GM10847 (cell line): Measurements from ENCODE around the gene PI4K2A.
A peak's percentile ranks its signal among the peaks of the same experiment; 100 is the strongest.

Source experiments
- POLR2A ChIP-seq: IDR thresholded peaks from 2 replicates; pipeline ENCODE4 v1.6.1; 2011; ENCODE audit not compliant: insufficient read length; ENCODE audit errors: extremely low read depth

The PI4K2A gene

GRCh38 chr10:97686301-97686961, 46.0 kb downstream of the PI4K2A start:
- no peak for TF ChIP-seq POLR2A

GRCh38 chr10:97686962-97687784, 46.7 kb downstream of the PI4K2A start, which contains the start of gene AVPI1:
TSS of gene AVPI1 (minus strand) at chr10:97687241. CDS start at chr10:97679905, 7,336 bp downstream.
- peak; percentile 7 for TF ChIP-seq POLR2A

DNA sequence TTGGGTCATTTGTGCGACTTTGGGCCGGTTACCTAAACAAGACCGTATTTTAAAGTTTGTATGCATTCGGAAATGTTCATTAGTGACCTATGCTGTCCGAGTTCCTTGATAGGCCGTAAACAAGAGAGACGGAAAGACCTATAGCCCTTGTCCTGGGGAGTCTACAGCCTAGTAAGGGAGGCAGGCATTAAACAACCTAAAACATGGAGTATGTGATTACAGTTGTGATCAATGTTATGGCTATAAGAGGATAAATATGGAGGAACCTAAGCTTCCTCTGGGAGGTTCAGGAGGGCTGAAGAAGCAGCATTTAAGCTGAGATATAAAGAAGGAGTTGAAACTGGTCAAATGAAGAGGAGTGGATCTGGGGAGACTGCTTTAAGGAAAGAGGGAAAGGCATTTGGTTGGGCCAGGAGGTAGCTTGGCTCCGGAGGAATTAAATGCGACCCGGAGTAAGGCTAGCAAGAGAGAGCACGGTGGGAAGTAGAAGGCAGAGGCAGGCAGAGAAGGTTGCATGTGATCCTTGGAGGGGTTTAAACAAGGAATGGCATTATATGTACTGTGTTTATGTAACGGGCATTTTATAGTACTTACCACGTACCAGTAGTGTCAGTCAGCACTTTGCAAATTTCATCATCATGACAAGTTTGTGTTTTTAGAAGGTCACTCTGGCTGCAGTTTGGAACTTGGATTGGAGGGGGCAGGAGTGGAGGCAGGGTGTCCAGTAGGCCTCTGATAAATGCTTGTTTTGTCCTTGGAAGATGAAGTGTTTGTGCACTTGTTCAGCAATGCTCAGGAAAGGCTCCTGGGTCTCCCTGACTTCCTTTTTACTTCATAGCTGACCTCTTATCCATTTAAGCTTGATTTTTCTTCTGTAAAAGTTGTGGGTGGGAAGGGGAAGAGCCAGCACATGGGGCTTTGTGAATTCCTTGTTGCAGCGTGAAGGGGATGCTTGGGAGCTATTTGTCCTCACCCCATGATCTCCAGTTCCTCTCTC, 47.6 kb downstream of the PI4K2A start:
- TF ChIP-seq POLR2A, result no peak

DNA sequence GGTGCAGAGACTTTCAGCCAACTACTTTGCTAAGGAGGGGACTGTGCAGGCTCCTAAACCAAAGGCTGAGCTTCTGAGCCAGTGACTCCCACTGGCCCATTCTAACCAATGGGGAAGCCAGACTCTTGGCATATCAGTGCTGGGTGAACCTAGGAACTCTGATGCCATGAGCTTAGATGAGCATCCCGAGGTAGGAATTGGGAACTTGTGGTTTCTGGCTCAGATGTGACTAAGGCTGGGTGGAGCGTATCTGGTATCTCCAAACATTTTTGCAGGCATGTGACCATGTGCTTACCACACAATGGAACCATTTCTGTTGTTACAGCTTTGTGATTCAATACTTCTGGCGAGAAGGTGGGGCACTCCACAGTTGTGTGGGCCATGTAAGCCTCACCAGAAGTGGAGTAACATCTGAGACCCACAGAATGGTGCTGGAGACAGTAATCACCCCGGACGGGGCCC, 49.1 kb downstream of the PI4K2A start:
- TF ChIP-seq POLR2A, result no peak

DNA sequence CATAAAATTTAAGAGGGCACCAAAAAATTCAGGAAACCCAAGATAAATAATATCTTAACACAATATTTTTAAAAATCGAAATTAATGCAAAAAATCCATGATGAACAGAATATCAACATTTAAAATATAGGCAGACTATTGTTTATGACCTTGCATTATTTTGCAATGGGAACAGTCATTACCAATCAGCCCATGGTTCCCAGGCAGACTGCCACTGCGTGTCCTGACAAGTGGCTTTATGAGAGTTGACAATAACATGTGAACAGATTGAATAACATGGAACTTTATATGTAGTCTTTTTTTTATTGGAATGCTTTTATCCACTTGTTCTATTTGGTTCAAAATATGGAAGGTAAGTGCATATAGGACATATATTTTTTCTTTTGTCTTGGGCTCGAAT, 49.7 kb downstream of the PI4K2A start:
- no peak for TF ChIP-seq POLR2A

- no peak for TF ChIP-seq POLR2A
These were observed 61.1 kb downstream of the PI4K2A start for GRCh38 chr10:97701438-97702069.

DNA sequence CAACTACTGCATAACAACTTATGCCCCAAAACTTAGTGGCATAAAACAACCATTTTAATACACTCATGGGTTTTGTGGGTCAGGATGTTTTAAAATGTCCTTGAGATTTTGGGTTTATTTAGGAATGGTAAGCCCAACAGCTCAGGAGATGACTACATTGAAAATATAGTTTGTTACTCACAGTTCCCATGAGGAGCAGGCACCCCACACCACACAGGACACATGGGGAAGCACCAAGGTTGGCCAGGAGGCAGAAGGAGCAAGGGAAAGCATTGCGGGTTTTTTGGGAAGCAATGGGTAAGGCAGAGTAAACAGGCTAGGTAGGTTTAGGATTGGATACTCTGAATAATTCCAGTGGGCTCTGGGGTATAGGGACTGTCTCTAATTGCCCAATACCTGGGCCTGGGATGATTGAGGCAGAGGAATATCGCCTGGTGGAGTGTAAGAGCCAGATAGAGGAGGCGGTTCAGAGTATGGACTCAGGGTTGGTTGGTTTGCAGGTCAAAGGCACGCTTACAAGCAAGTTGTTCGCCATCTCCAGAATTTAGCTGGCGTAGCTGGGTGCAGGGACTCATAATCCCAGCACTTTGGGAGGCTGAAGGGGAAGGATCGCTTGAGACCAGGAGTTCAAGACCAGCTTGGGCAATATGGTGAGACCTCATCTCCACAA, 63.1 kb downstream of the PI4K2A start:
- TF ChIP-seq POLR2A, result no peak

- TF ChIP-seq POLR2A, result no peak
These were observed 63.9 kb downstream of the PI4K2A start for GRCh38 chr10:97704341-97704740.

DNA sequence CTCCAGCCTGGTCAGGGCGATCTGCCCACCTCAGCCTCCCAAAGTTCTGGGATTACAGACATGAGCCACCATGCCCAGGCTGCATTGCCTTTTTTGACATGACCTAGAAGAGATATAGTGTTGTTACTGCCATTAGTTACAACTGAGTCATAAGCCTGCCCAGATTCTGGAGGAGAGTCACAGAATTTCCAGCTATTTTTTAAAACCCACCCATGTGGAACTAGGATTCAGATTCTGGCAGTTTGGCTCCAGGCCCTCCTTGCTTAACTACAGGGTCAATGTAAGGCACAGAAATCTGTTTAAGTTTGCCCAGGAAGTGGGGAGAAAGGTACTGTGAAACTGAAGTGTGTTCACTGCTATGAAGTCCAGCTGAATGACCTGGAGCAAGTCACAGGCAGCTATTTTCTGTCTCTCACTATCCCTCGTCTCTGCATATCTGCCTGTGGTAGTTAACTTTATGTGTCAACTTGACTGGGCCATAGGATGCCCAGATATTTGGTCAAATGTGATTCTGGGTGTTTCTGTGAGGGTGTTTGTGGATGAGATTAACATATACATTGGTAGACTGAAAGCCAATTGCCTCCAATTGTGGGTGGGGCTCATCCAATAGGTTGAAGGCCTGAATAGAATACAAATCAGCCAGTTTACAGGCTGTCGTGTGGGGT, 64.7 kb downstream of the PI4K2A start:
- no peak for TF ChIP-seq POLR2A

DNA sequence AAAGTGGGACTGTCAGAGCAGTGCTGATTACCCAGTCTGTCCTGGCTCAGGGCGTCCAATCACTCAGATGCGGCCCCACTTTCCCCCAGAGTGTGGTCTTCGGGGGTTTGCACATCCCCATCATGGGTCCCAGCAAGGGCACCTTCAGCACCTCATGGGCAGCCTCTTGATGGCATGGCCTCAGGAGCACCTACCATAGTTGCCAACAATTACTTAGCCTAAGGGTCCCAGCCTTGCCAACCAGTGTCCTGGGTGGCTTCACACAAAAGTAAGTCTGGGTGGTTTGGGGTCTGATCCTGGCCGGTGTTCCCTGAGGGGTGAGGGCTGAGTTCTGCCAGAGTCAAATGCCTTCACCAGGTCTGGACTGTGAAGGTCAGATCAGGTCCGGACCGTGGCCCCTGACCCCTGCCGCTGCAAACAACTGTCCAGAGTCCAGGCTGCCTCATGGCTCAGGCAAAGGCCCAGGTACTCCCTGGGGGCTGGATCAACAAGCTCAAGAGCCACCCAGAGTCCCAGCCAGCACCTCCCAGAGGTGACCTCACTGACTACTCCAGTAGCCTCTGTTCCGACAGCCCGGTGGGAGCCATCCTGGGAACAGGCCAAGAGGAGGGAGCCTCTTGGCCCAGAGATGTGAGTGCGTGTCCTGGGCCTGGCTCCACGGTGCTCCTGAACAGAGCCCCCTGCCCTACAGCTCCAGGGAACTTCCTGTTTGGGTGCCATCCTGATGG, 66.8 kb downstream of the PI4K2A start:
- no peak for TF ChIP-seq POLR2A

DNA sequence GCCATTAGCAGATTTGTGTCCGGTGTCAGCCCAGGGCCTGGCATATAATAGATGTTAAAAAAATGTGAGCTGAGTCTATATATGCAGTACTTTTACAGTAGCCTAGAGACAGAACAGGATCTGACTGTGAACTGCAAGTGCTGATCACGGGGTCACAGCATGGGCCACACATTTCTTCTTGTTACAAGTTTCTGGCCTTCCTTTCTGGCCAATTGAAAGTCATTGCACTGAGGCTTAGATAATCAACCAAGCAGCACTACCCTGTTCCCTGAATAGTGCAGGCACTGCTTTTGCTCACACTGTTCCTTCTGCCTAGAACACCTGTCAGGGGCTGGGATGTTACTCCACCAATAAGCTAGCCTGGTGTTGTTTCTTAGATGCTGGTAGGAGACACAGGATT, 67.7 kb downstream of the PI4K2A start:
- TF ChIP-seq POLR2A, result no peak

DNA sequence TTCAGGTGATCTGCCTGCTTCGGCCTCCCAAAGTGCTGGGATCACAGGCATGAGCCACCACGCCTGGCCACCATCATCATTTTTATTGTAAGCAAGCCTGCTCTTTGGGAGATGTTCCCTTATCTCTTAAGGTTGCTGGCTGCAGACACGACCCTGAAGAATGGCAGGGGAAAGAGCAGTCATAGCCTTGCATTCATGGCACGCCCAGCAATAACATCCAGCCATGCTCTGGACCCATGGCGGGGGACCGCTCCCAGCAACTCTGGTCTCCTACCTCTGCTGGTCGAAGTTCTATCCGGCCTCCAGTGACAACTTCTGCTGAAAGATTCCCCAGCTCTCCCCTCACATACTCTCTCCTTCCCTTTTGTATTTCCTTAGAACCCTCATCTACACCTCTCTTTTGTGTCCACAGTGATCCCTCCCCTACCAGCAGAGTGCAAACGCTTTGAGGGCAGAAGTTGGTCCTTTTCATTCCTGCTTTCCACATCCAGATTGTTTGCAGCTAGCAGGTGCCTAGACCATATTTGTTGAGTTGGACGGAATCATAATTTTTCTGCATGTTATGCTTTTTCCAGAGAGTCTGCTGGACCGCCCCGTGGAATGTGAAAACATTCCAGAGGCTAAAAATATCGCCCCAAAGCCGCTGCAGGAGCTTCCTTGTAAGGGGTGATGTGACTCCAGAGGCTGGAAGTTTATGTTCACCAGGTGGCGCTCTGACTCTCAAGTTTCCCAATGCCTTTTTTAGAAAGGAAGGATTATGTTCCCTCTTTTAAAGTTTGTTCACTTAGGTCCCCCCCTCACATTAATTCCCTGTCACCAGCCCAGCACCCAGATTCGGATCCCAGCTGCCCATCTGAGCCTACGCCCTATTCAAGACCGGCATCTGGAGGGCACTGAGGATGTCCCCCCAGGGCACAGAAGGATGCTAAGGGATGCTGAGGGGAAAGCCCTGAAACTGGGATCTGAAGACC, 68.8 kb downstream of the PI4K2A start:
- no peak for TF ChIP-seq POLR2A
